ENCODE results near the gene PODXL. TPM values are rescaled to one million over a fixed set of nuclear protein-coding genes. Genes with fewer than 3 reads are reported as not detected.

PODXL gene
- total RNA-seq, 1 donor from 2014 or later, result 160 TPM

- DNase-seq (ENCODE audit: low read depth), result no peak
- no peak overlapping the region for H3K4me3 ChIP-seq (ENCODE audit: low read depth, low read length)
- H3K36me3 ChIP-seq (ENCODE audit: control insufficient read depth, insufficient read depth, low read length), result no peaks in the 10 kb centered on the region
- TF ChIP-seq CTCF (IDR thresholded peaks at IDR 0.05; ENCODE audit: insufficient read depth, low read length, poor library complexity, severe bottlenecking), result no peak
- H3K27me3 ChIP-seq (ENCODE audit: control insufficient read depth, insufficient read depth, low read length), result no peaks in the 10 kb centered on the region
Observed at GRCh38 chr7:131543298-131543697, 13.1 kb downstream of the PODXL start.

GRCh38 chr7:131540491-131541162 is 15.8 kb downstream of the PODXL start:
- Histone ChIP-seq H3K4me3 (ENCODE audit: low read depth, low read length) (no peak overlapping the region), H3K36me3 (ENCODE audit: control insufficient read depth, insufficient read depth, low read length) (no peaks in the 10 kb centered on the region), H3K27me3 (ENCODE audit: control insufficient read depth, insufficient read depth, low read length) (no peaks in the 10 kb centered on the region)
- no peak for DNase-seq (ENCODE audit: low read depth)
- no peak for TF ChIP-seq CTCF (IDR thresholded peaks at IDR 0.05; ENCODE audit: insufficient read depth, low read length, poor library complexity, severe bottlenecking)

- Histone ChIP-seq H3K36me3 (ENCODE audit: control insufficient read depth, insufficient read depth, low read length) (no peaks in the 10 kb centered on the region), H3K27me3 (ENCODE audit: control insufficient read depth, insufficient read depth, low read length) (no peaks in the 10 kb centered on the region), H3K4me3 (ENCODE audit: low read depth, low read length) (no peak overlapping the region)
- no peak for DNase-seq (ENCODE audit: low read depth)
- no peak for TF ChIP-seq CTCF (IDR thresholded peaks at IDR 0.05; ENCODE audit: insufficient read depth, low read length, poor library complexity, severe bottlenecking)
Observed at GRCh38 chr7:131538813-131539179, 17.6 kb downstream of the PODXL start.

- DNase-seq (ENCODE audit: low read depth), result no peak
- Histone ChIP-seq H3K4me3 (ENCODE audit: low read depth, low read length) (no peak overlapping the region), H3K36me3 (ENCODE audit: control insufficient read depth, insufficient read depth, low read length) (no peaks in the 10 kb centered on the region), H3K27me3 (ENCODE audit: control insufficient read depth, insufficient read depth, low read length) (no peaks in the 10 kb centered on the region)
- TF ChIP-seq CTCF (IDR thresholded peaks at IDR 0.05; ENCODE audit: insufficient read depth, low read length, poor library complexity, severe bottlenecking), result no peak
Observed at GRCh38 chr7:131538071-131538812, 18.2 kb downstream of the PODXL start.

GRCh38 chr7:131537571-131537978 is 18.9 kb downstream of the PODXL start:
- TF ChIP-seq CTCF (IDR thresholded peaks at IDR 0.05; ENCODE audit: insufficient read depth, low read length, poor library complexity, severe bottlenecking), result no peak
- DNase-seq (ENCODE audit: low read depth), result no peak
- Histone ChIP-seq H3K27me3 (ENCODE audit: control insufficient read depth, insufficient read depth, low read length) (no peaks in the 10 kb centered on the region), H3K36me3 (ENCODE audit: control insufficient read depth, insufficient read depth, low read length) (no peaks in the 10 kb centered on the region), H3K4me3 (ENCODE audit: low read depth, low read length) (no peak overlapping the region)

Data from kidney epithelial cell (primary cell).